ENCODE measurements around the gene WNT16. TPM values are rescaled to one million over a fixed set of nuclear protein-coding genes. Genes with fewer than 3 reads are reported as not detected.

WNT16 gene
- total RNA-seq, 1 donor from 2014 or later = not detected

DNA sequence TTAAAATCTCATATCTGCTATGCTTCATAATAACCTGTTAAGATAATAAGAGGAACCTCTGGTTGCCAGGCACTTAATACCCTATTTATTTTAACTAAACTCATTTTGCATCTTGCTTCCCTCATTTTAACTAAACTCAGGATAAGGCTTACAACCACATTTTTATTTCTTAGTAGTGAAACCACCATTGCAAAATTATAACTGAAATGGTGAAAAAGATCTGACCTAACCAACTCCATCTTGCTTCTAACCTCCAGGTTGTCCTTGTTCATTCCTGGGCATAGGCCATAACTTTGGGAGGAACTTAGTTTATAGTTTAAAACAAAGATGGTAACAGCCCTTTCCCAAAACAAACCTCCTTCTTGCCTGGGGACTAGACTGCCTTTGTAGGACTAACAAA lies 61.3 kb downstream of the WNT16 start:
- no peaks in the 10 kb centered on the region for H3K9me3 ChIP-seq
- no peak for ATAC-seq
- peaks cover 21% of the 10 kb centered on the region for H3K4me1 ChIP-seq
- no peak overlapping the region for H3K27ac ChIP-seq
- H3K36me3 ChIP-seq = no peaks in the 10 kb centered on the region
- no peak for DNase-seq
- intact Hi-C loops (cut with DNase I) = no loop called here
- TF ChIP-seq, protein P1, sequence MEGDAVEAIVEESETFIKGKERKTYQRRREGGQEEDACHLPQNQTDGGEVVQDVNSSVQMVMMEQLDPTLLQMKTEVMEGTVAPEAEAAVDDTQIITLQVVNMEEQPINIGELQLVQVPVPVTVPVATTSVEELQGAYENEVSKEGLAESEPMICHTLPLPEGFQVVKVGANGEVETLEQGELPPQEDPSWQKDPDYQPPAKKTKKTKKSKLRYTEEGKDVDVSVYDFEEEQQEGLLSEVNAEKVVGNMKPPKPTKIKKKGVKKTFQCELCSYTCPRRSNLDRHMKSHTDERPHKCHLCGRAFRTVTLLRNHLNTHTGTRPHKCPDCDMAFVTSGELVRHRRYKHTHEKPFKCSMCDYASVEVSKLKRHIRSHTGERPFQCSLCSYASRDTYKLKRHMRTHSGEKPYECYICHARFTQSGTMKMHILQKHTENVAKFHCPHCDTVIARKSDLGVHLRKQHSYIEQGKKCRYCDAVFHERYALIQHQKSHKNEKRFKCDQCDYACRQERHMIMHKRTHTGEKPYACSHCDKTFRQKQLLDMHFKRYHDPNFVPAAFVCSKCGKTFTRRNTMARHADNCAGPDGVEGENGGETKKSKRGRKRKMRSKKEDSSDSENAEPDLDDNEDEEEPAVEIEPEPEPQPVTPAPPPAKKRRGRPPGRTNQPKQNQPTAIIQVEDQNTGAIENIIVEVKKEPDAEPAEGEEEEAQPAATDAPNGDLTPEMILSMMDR (IDR thresholded peaks at IDR 0.05) = no peak
- no peak overlapping the region for H3K4me3 ChIP-seq
- no peaks in the 10 kb centered on the region for H3K27me3 ChIP-seq

DNA sequence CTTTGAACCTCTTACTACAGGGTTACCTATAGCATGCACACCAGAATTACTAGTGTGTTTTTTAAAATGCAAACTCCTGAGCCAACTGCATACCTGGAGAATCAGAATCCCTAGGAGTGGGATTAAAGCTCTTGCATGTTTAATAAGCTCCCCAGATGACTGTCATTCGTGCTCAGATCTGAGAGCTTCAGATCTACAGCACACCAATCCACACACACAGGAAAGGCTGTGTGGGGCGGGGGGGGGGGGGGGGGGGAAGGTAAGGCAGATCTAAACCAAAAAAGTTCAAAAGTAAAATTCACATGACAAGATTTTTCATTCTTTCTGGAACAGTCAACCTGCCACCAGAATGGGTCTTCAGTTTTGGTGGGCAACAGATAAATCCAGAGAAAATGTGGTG lies 61.8 kb downstream of the WNT16 start:
- intact Hi-C loops (cut with DNase I) = no loop called here
- ATAC-seq (no peak), DNase-seq (no peak)
- H3K27me3 ChIP-seq = no peaks in the 10 kb centered on the region
- no peaks in the 10 kb centered on the region for H3K36me3 ChIP-seq
- no peaks in the 10 kb centered on the region for H3K9me3 ChIP-seq
- peaks cover 19% of the 10 kb centered on the region for H3K4me1 ChIP-seq
- no peak overlapping the region for H3K4me3 ChIP-seq
- H3K27ac ChIP-seq = no peak overlapping the region
- TF ChIP-seq, protein P1 (IDR thresholded peaks at IDR 0.05) = no peak

Other genes with a start within 250 kb of the WNT16 start
- 51.4 TPM for gene FAM3C, start 67.3 kb downstream of the WNT16 start, total RNA-seq